Suppressor macrophage treated with lipopolysaccharide for 1 hour (primary cell): ENCODE results near the gene LRRC46.

Experiments
- DNase-seq, 3 donors: peaks; one replicate each; pipeline ENCODE4 v3.0.0-alpha.2; 2020 to 2022

The LRRC46 gene

DNA sequence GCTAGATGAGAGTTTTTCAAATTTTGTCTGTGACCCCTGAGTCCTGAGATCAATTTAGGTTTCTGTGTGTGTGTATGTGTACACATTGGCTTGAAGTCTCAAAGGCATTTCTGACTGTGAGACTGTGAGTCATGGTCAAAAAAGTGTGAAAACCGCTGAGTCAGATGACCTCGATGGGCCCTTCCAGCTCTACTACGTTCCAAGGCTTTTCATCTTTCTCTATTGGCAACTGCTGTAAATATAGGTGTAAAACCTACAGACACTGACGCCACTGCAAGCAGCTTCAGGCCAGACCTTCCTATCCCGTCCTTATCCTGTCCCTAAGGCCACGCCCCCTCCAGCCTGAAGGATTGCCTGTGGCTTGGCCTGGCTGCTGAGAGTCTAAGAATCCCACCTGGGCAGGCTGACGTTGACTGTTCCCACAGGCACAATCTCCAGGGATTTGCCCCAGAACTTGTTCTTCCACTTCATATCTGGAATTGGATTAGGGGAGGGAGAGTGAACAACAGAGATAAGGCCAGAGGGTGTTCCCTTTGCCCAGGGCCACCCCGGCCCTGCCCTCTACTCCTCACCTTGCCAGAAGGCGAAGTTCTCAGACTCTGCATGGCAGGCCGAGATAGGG lies 21.2 kb upstream of the LRRC46 start:
- DNase-seq = no peak

DNA sequence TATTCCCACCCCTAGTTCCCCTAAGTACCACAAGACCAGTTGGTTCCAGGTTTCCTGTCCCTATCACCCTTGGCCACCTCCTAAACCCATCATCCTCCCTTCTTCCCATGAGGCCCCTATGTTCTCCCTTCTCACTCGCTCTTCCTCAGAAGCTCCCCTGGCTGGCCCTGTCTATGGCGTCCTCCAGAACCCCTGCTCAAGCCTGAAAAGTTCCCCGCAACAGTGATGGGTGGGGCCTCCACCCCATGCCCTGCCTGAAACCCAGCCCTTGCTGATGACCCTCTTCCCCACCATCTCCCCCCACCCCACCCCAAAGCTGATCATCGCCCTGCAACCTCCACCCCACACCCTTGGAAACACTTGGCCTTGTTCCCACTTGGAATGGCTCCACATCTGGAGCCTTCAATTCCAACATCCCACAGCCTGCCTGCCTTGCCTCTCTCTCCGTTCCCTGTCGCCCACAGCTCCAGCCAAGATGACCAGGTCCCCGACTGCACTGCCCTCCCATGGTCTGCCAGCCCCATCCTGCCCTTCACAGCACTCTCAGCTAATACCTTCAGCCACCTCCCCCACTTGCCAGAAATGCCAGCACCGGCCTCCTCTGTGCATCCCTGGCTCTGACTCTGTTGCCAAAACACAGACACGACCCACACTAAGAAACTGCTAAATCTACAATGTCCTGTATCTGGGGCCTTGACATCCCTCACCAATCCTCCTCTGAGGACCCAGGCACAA lies 20.4 kb upstream of the LRRC46 start:
- no peak for DNase-seq

DNA sequence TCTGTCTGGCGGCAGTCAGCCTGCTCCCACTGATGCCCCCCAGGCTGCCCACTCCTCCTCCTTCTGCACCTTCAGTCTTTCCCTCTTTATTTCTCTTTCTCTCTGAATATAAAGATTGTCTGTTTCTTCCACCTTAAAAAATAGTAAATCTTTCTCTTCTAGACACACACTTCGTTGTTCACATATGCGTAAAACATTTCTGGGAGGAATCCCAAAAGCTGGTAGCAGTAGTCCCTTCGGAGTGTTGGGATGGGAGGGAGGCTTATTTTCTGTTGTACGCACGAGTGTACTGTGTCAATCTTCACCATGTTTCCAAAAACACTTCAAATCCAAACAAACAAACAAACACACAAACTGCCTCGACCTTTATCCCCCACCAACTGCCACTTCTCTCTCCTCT lies 19.8 kb upstream of the LRRC46 start:
- no peak for DNase-seq

DNA sequence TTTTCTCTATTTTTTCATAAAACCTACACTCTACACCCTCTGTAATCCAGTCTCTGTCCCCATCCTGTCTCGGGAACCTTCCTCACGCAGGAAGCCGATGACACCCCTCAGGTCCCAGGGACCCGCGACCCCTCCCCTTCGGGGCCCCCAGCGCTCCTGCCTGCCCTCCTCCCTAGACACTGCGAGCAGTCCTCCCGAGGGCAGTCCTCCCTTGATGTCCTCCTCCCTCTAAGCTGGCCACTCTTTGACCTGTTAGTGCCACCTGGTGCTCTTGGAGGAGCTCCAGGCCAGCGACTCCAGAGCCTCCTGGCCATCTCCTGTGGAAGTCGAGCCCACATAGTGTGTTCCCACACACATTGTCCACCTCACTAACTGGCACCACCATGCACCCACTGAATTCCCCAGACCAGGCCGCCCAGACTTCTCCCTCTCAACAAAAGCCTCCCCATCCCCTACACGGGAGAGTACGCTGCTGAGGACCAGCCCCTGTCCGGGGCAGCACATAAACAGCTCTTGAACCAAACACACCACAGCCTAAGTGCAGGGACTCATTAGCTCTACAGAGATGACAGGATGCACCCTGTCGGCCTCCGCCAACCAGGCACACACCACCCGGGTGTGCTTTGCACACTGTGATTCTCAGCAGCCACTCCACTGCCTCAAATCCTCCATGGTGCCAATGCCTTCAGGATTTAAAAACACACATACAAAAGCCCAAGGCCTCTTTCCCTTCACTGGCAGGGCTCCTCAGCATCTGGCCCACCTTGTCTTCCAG lies 19.1 kb upstream of the LRRC46 start:
- no peak for DNase-seq

DNA sequence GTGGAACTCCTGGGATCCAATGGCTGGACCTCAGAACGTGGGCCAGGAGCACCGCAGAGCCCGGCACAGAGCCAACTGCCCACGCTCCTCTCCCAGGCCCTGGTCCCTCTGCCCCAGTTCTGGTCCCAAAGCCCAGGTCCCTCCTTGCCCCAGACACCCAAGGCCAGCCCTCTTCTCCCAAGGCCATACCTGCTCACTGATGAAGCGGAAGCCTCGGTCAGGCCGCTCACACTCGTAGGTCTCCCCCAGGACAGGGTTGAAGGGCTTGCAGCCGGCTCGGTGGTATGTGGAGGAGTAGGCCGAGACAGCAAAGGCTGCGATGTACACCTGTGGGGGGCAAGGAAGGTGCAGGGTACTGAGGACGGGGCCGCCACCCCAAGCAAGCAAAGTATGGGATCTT lies 18.4 kb upstream of the LRRC46 start:
- no peak for DNase-seq

DNA sequence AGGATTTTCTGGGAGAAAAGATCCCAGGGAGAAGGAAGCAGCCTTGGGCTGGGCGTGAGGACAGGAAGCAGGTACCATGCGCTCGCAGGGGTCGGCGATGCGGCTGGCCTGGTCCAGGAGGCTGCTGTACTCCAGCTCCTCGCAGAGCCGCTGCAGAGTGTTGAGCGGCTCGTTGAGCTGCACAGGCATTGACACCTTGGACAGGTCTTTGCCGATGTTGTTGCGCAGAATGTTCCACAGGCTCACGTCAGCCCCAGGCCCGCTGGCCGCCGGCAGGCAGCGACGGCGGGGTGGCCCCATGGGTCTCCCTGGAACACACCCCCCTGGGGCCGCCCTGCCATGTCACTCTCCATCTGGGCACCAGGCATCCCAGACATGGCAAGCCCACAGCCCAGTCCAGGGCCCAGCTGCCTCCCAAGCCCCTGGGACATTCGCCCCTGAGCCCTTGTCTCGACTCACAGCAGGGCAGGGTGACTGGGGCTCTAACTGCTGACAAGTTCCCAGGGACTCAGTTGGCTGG lies 17.9 kb upstream of the LRRC46 start:
- DNase-seq = no peak

DNA sequence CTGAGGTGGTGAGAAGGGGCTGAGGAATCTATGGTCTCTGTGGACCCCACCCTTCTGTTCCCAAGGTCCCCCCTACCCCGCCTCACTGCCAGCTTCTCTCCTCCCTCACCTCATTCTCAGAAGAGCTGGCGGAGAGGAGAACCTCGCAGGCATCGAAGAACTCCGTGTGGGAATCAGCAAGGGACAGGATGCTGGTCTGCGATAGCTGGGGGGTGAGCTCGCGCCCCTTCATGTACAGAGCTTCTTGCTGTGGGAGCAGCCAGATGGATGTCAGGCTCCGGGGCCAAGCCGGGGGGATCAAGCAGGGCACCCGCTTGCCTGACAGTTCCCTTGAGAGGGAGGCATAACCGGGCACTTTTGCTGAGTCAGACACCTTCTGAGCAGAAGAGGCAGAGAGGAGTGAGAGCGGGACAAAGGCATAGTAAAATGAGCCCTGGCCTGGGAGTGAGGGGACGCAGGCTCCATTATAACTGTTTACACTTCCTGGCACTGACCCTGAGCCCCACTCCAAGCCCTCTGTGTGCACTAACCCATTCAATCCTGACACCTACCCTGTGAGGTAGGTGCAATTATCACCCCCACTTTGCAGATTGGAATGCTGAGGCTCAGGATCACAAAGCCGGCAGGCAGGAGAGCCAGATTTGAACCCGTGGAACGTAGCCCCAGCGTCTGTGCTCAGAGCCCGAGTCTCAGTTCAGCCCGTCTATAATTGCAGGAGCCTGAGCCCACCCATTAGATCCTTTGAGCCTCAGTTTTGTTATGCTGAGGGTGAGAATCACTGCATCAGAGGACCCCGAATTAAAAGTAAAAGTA lies 16.2 kb upstream of the LRRC46 start:
- DNase-seq = no peak

DNA sequence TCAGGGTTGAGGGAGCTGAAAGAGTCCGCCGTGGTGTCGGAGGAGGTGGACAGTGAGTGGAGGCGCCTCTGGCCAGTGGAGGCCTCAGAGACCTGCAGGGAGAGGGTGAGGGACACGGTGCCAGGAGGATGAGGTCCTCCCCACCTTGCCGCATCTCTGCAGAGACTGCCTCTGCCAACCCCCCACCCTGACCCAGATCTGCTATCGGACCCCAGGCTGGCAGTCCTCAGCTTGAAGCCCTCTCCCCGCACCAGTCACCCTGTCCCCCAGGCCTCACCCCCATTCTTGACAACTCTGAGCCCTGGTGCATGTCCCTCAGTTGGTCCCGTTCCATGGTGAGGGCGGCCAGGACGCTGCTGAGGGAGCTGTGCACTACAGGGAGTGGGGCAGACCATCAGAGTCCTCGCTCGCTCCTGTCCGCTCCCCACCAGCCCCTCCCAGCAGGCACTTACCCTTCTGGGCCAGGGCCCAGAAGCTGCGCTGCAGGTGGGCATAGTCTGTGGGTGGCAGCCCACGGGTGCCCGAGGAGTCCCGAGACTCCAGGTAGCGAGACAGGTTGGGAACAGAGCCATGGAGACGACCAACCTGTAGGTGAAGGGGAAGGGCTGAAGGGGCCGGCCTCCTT lies 15.2 kb upstream of the LRRC46 start:
- DNase-seq = no peak

DNA sequence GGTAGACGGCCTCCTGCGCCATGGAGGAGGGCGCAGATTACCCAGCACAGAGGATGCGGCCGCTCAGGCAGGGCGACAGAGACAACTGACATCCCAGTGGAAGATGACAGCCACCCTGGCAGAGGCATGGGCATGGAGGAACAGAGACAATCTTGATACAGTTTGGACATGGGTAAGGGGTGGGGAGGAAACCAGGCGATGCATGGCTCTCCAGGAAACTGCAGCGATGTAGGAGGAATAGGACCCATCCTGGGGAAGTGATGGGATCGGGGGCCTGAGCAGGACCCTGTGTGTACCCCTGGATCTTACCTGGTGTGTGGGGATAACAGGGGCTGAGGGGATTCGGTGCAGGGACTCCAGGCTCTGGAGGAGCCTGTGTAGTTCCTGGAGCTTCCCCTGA lies 14.5 kb upstream of the LRRC46 start:
- no peak for DNase-seq

DNA sequence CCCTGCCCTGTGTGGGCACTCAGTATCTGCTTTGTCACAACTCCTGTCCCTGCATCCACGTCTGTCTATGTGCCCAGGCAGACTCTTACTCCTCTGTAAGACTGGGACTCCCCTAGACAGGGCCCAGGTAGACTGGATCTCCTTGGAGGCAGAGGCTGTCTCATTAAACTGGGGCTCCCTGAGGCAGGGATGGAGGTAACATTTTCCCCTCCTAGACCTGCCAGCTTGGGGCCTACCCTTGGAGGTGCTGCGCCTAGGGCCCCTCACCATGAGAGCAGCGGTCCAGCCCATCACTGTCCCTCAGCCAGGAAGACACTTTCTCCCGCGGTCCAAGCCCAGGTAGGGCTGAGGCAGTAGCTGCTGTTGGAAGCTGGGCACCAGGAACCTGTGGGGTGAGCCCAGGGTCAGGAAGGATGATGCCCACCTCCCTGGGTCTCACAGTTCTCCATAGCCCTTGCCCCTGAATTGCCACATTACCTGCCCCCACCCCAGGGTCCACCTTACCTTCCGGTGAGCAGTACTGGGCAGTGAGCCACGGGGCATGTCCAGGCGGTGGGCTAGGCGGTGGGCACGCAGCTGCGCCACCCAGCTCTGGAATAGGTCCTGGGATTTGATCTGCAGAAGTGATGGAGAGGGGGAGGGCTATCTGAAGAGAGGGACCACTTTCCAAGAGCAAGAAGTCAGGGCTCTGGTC lies 13.3 kb upstream of the LRRC46 start:
- DNase-seq = no peak

DNA sequence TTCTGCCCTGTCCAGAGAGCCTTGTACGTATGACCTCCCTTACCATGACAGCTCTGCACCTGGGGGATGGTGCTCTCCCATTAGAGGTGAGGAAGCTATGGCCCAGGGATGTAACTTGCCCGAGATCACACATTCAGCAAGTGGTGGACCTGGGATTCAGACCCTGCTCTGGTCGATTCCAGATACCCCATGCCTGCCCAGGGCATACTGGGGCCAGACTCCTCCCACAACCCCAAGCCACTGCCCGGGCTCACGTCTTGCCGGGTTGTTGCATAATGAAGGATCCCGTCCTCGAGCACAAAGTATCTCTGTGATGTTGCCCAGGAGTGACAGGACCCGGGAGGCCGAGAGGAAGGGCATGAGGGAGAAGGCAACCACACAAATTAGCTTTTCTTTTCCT lies 12.0 kb upstream of the LRRC46 start:
- no peak for DNase-seq

DNA sequence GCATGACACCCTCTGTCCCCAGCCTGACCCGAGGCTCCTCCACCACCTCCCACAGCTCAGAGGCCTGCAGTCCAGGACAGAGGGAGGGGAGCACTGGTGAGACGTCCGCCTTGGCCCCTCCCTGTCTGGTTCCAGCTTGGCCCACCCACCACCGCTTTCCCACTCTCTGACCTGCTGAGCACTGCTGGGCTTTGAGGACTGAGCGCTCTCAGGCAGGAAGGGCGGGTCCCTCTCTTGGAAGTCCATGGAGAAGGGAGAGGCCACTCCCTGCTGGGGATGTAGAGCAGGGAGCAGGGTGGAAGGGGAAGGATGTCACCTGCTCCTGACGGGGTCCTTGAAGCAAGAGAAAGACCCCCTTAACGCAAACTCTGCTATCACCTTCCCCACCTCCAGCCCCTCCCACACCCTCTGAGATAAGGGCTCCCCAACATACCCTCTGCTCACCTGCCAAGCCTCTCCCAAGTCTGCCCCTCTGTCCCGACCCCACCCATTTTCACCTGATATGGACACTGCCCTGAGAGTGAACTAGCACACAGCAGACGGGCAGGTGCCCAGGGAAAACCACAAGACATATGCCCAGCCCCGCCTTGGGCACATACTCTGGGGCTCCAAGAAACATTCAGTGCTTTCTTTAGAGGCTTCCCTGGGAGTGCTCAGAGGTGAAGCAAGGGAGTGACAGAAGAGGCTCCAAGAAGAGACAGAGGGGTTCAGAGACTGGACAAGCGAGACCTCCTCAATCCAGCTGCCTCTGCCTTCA lies 11.3 kb upstream of the LRRC46 start:
- DNase-seq = no peak

DNA sequence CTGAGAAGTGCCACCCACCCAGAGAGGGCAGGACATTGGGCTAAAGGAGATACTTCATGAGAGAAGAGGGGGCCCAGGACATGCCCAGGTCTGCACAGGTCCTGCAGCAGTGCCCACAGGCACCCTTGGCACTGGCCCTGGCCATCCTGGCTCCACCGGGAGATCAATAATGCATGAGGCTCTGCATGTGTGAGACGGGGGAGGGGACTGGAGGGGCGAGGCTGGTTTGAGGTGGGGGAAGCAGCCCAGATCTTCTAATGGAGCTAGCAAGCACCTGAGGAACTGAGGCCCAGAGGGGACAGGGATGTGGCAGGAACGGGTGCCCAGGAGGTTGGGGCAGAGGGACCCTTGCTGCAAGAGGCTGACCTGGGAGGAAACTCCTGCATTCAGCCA lies 10.4 kb upstream of the LRRC46 start:
- DNase-seq = no peak

DNA sequence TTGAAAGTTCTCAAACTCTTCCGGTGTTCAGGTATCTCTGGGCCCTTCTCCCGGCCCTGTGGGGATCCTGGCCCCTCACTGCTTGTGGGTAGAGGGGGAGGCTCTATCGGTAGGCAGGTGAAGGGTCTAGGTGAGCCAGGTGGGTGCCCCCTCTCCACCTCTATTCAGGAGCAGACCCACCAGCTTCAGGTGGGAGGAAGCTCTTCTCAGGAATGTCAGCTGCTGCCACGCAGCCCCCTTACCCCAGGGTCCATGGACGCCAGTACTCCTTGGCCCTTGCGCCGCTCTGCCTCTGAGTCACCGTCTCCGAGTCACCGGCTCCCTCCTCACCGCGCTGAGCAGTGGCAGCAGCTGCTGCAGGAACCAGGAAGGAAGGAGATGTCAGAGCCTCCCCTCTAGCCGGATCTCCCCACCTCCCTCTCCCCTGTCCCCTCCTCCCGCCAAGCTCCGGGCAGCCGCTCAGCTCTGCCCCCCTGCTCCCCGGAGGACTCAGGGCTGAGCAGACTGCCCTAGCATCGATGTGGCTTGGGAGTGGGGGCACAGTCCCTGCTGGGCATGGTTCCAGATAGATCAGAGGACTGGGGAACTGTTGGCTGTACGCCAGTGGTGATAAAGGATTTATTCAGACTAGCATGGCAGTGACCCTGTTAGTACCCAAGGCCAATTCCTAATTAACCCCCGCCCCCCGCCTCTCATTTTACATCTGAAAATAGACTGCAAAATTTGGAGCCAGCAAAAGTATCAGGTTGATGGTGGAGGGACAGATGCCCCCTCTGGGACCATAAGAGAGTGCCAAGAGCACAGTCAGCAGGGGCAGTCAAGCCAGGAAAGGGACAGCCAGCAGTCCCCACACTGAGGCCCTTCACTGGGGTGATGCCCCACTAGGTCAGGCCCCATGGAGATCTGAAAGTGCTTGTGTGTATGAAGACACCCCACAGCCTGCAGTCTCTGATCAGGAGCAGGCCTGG lies 9.8 kb upstream of the LRRC46 start, which contains the start of gene OSBPL7:
Gene OSBPL7 (minus strand): TSS at position 371 of the 968 bp plus-strand sequence. CDS start 1,516 bp downstream, outside the sequence.
- DNase-seq = peak; percentile 84 to 88 (median 85)

DNA sequence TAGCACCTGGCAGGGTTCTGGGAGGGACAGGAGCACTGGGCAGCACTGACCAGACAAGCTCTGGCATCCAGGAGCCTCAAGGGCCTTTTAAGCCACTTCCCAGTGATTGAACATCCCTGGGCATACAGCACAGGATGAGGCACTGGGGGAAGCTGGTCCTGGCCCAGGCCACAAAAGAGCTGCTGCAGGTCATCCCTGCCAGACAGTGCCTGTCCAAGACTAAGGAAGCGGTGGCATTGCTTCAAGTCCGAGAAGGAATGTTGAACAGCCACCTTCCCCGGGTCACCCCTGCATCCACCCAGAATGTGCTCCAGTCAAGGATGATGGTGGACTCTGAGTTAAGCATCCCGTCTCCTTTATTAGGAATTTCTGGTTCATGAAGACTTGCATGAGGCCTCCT lies 8.7 kb upstream of the LRRC46 start:
- no peak for DNase-seq

DNA sequence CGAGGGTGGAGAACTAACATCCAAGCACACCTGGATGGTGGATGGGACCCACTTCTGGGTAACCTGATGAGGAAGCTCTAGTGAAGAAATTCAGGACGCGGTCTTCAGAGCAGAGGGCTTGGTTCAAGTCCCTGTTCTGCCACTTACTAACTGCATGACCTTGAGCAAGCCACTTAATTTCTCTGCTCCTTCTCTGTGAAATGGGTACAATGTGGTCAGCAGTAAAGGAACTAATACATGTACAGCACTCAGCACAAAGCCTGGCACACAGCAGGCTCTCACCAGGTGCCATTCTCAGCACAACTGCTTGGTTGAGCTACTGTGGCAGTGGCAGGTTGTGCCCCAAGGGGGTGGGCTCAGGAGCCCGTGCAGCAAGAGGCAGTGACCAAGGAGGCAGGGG lies 8.0 kb upstream of the LRRC46 start:
- DNase-seq = no peak

DNA sequence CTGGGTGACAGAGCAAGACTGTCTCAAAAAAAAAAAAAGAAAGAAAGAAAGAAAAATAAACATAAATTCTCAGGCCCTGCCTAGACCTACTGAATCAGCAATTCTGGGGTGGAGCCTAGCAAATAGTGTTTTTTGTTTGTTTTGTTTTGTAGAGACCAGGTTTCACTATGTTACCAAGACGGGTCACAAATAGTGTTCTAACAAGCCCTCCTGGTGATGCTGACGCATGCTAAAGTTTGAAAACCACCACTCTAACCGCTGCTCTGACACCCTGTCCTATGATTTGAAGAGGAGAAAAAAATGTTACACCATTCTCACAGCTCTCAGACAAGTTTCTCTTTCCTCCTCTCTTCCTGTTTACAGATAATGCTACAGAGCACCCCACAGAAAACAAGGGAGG lies 1.6 kb upstream of the LRRC46 start:
- no peak for DNase-seq

DNA sequence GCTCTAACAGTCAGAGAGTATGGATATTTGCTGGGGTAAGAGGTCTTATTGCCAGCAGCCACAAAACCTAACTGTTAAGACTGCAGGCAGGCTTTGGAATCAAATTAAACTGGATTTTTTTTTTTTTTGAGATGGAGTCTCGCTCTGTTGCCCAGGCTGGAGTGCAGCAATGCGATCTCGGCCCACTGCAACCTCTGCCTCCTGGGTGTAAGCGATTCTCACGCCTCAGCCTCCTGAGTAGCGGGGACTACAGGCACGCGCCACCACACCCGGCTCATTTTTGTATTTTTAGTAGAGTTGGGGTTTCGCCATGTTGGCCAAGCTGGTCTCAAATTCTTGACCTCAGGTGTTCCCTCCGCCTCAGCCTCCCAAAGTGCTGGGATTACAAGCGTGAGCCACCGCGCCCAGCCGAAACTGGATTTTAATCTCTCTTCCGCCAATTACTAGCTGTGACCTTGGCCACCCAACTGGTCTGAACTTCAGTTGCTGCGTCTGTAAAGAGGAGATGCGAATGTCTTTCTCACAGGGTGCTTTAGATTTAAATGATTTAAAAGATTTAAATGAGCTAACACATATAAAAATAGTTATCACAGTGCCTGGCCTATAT lies 971 bp upstream of the LRRC46 start:
- no peak for DNase-seq

DNA sequence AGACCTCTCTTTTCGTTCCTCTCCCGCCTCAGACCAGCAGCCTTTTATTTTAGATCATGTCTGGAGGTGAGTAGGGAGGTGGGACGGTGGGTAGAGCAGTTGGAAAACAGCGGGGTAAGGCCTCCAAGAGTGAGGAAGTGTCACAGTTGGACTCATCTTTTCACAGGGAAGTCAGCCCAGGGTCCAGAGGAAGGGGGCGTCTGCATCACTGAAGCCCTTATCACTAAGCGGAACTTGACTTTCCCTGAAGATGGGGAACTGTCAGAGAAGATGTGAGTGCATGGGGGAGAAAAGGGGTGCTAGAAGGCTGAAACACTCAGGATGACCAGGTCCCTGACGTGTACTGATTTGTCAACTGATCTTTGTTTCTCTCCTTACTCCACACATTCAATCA lies 461 bp downstream of the LRRC46 start:
- DNase-seq = peak; percentile 78 to 85 (median 78)
